IMR-90 (cell line): ENCODE data around the gene AMFR. TPM values are rescaled to one million over a fixed set of nuclear protein-coding genes. Genes with fewer than 3 reads are reported as not detected.

Source experiments
- ATAC-seq: fragments of 200-7000 bp; cut with Tn5 transposase; 2 replicates; pipeline ENCODE4 v1.9.1; 2020; ENCODE audit warnings: low read depth, mild to moderate bottlenecking, moderate library complexity
- BruUV-seq: library from RNA; stranded (reverse); fragments of 400-500 nt; replicated peaks from 2 replicates; lab custom pipeline; 2021; lab: Mats Ljungman, UMichigan
- CTCF ChIA-PET: fragments of 300-600 bp; formaldehyde crosslinking; extraction: SDS; loops from one replicate; lab custom pipeline; 2021; ENCODE audit warnings: antibody characterized with exemption; lab: Yijun Ruan, JAX
- POLR2A ChIA-PET: fragments of 300-600 bp; sonication (Branson Sonifier 250); formaldehyde crosslinking; loops from one replicate; lab custom pipeline; 2022; ENCODE audit warnings: antibody characterized with exemption; ENCODE audit not compliant: unreplicated experiment; lab: Charles Lee
- DNase-seq: peaks from one replicate; pipeline ENCODE4 v3.0.0; 2013
- H2AFZ ChIP-seq: replicated peaks from 2 replicates; pipeline ENCODE3; 2013; ENCODE audit warnings: low read length, mild to moderate bottlenecking; ENCODE audit not compliant: poor library complexity
- H2AK5ac ChIP-seq: 2 replicates; pipeline ENCODE4 v1.6.1; 2013; ENCODE audit warnings: low read depth, low read length, inconsistent platforms
- H2AK9ac ChIP-seq: replicated peaks from 2 replicates; pipeline ENCODE3; 2013; ENCODE audit warnings: mild to moderate bottlenecking, low read depth, low read length, moderate library complexity; ENCODE audit not compliant: poor library complexity
- H2BK120ac ChIP-seq: 2 replicates; pipeline ENCODE4 v1.6.1; 2013; ENCODE audit warnings: low read depth, low read length, inconsistent platforms
- H2BK15ac ChIP-seq: 3 replicates; pipeline ENCODE4 v1.6.1; 2013; ENCODE audit warnings: low read depth, low read length, inconsistent platforms
- H2BK20ac ChIP-seq: 2 replicates; pipeline ENCODE4 v1.6.1; 2013; ENCODE audit warnings: low read depth, mild to moderate bottlenecking, inconsistent platforms, low read length, moderate library complexity
- H2BK5ac ChIP-seq: 2 replicates; pipeline ENCODE4 v1.6.1; 2013; ENCODE audit warnings: mild to moderate bottlenecking, low read depth, low read length, inconsistent platforms; ENCODE audit not compliant: poor library complexity, severe bottlenecking
- H3K14ac ChIP-seq: replicated peaks from 2 replicates; pipeline ENCODE4 v1.6.1; 2013; ENCODE audit warnings: low read depth, low read length, inconsistent platforms
- H3K18ac ChIP-seq: 2 replicates; pipeline ENCODE4 v1.6.1; 2013; ENCODE audit warnings: low read depth, low read length, control low read depth
- H3K23ac ChIP-seq: 2 replicates; pipeline ENCODE4 v1.6.1; 2013; ENCODE audit warnings: low read depth, low read length, inconsistent platforms
- H3K27ac ChIP-seq: 2 replicates; pipeline ENCODE4 v1.5.1; 2013; ENCODE audit warnings: mild to moderate bottlenecking, control low read depth, low read length; ENCODE audit not compliant: insufficient read depth
- H3K27me3 ChIP-seq: 2 replicates; pipeline ENCODE4 v1.6.1; 2013; ENCODE audit warnings: low read length; ENCODE audit not compliant: control insufficient read depth, insufficient read depth
- H3K36me3 ChIP-seq: 2 replicates; pipeline ENCODE4 v1.6.1; 2013; ENCODE audit warnings: low read length, mixed read lengths; ENCODE audit not compliant: control insufficient read depth, insufficient read depth
- H3K4ac ChIP-seq: 2 replicates; pipeline ENCODE4 v1.6.1; 2013; ENCODE audit warnings: low read depth, low read length, inconsistent platforms
- H3K4me1 ChIP-seq: 2 replicates; pipeline ENCODE4 v1.6.1; 2013; ENCODE audit warnings: low read length, mixed read lengths; ENCODE audit not compliant: control insufficient read depth, insufficient read depth
- H3K4me2 ChIP-seq: 2 replicates; pipeline ENCODE4 v1.6.1; 2013; ENCODE audit warnings: low read depth, mild to moderate bottlenecking, control low read depth, low read length, moderate library complexity
- H3K4me3 ChIP-seq: 2 replicates; pipeline ENCODE4 v1.5.1; 2013; ENCODE audit warnings: low read depth, mild to moderate bottlenecking, control low read depth, low read length, moderate library complexity; ENCODE audit not compliant: insufficient read depth
- H3K56ac ChIP-seq: 2 replicates; pipeline ENCODE4 v1.6.1; 2013; ENCODE audit warnings: low read length, inconsistent platforms; ENCODE audit not compliant: insufficient read depth; ENCODE audit errors: extremely low read depth
- H3K79me1 ChIP-seq, 2 experiments: 2 replicates each; pipeline ENCODE4 v1.6.1; 2013; ENCODE audit warnings: low read length in 2 of 2, inconsistent platforms in 1 of 2, low read depth in 1 of 2
- H3K9ac ChIP-seq: 2 replicates; pipeline ENCODE4 v1.6.1; 2013; ENCODE audit warnings: low read depth, low read length, control low read depth
- H3K9me1 ChIP-seq: 2 replicates; pipeline ENCODE4 v1.6.1; 2013; ENCODE audit warnings: low read length, inconsistent platforms; ENCODE audit not compliant: insufficient read depth
- H3K9me3 ChIP-seq: 2 replicates; pipeline ENCODE4 v1.6.1; 2013; ENCODE audit warnings: low read length; ENCODE audit not compliant: control insufficient read depth, insufficient read depth
- H4K20me1 ChIP-seq: 2 replicates; pipeline ENCODE4 v1.6.1; 2013; ENCODE audit warnings: low read length, inconsistent platforms; ENCODE audit not compliant: insufficient read depth
- H4K5ac ChIP-seq: 2 replicates; pipeline ENCODE4 v1.6.1; 2013; ENCODE audit warnings: mild to moderate bottlenecking, low read depth, low read length, control low read depth
- H4K8ac ChIP-seq, 2 experiments: 2 replicates each; pipeline ENCODE4 v1.6.1; 2013; ENCODE audit warnings: low read depth in 2 of 2, low read length in 2 of 2, control low read depth in 1 of 2, inconsistent platforms in 1 of 2
- H4K91ac ChIP-seq: 2 replicates; pipeline ENCODE4 v1.6.1; 2013; ENCODE audit warnings: low read depth, low read length, inconsistent platforms; ENCODE audit not compliant: insufficient read depth
- BHLHE40 ChIP-seq: fragments of 150-350 bp; IDR thresholded peaks from 2 replicates; pipeline ENCODE4 v1.6.1; 2016; ENCODE audit warnings: mild to moderate bottlenecking, low read depth, low read length
- CEBPB ChIP-seq: IDR thresholded peaks from 2 replicates; pipeline ENCODE4 v1.6.1; 2012; ENCODE audit warnings: low read depth, low read length, improper control_type of control experiment
- FOS ChIP-seq: fragments of 150-350 bp; IDR thresholded peaks from 2 replicates; pipeline ENCODE4 v1.6.1; 2016; ENCODE audit warnings: low read depth, low read length
- MAFK ChIP-seq: IDR thresholded peaks from 2 replicates; pipeline ENCODE4 v1.6.1; 2012; ENCODE audit warnings: low read depth, low read length, improper control_type of control experiment
- MAZ ChIP-seq: IDR thresholded peaks from 2 replicates; pipeline ENCODE4 v1.6.1; 2012; ENCODE audit warnings: low read depth, mild to moderate bottlenecking, low read length, improper control_type of control experiment, moderate library complexity, borderline replicate concordance
- MXI1 ChIP-seq: IDR thresholded peaks from 2 replicates; pipeline ENCODE4 v1.6.1; 2012; ENCODE audit warnings: low read depth, mild to moderate bottlenecking, low read length, moderate library complexity, borderline replicate concordance
- NFE2L2 ChIP-seq: fragments of 150-350 bp; IDR thresholded peaks from 2 replicates; pipeline ENCODE4 v1.6.1; 2016; ENCODE audit warnings: low read depth, mild to moderate bottlenecking, low read length
- POLR2A ChIP-seq: IDR thresholded peaks from 2 replicates; pipeline ENCODE4 v1.6.1; 2012; ENCODE audit warnings: mild to moderate bottlenecking, low read depth, low read length
- RAD21 ChIP-seq: IDR thresholded peaks from 2 replicates; pipeline ENCODE4 v1.6.1; 2012; ENCODE audit warnings: low read length, improper control_type of control experiment
- RCOR1 ChIP-seq: IDR thresholded peaks from 2 replicates; pipeline ENCODE4 v1.6.1; 2012; ENCODE audit warnings: mild to moderate bottlenecking, low read length, improper control_type of control experiment; ENCODE audit not compliant: insufficient replicate concordance
- RFX5 ChIP-seq: IDR thresholded peaks from 2 replicates; pipeline ENCODE4 v1.8.0; 2012; ENCODE audit warnings: low read depth, mild to moderate bottlenecking, low read length, moderate library complexity
- SMC3 ChIP-seq: fragments of 150-350 bp; IDR thresholded peaks from 2 replicates; pipeline ENCODE4 v1.6.1; 2016; ENCODE audit warnings: low read depth, mild to moderate bottlenecking, antibody characterized with exemption, low read length, moderate library complexity
- WGBS, 2 experiments: methylation state at CpG; one replicate each; pipeline versions ENCODE4 v1.1.5 to v1.1.7; 2013; ENCODE audit warnings: missing lambda C conversion rate in 2 of 2; ENCODE audit not compliant: insufficient read length in 1 of 2; ENCODE audit errors: extremely low coverage in 2 of 2; 5-methylcytosine and 5-hydroxymethylcytosine counted together
- dilution Hi-C: fragments of 300-500 bp; cut with HindIII; formaldehyde crosslinking; loops from one replicate; pipeline ENCODE4 v1.14.3; 2018; ENCODE audit warnings: low sequenced_read_pairs; ENCODE audit not compliant: unreplicated experiment
- in situ Hi-C: fragments of 300-500 bp; cut with MboI; formaldehyde crosslinking; loops from 3 replicates; pipeline ENCODE4 v1.14.3; 2019; ENCODE audit warnings: low sequenced_read_pairs, inconsistent platforms, mixed read lengths
- intact Hi-C: fragments of 100-400 bp; cut with micrococcal nuclease; formaldehyde crosslinking; loops from 2 replicates; pipeline ENCODE4 v1.10.0; 2022
- polyA plus RNA-seq, 3 experiments: library from polyadenylated mRNA; depleted of rRNA; stranded (reverse); fragments of >200 nt; gene quantifications; 2 replicates each; pipeline ENCODE4 v1.2.3, GENCODE V29; 2012; ENCODE audit warnings: low replicate concordance in 1 of 3
- total RNA-seq: library from RNA; depleted of rRNA; stranded (reverse); fragments of >200 nt; gene quantifications from 2 replicates; pipeline ENCODE4 v1.2.3, GENCODE V29; 2012
- TF ChIP-seq, protein P1 (sequence below): conservative IDR thresholded peaks from 2 replicates; pipeline ENCODE4 v1.5.1; 2012; ENCODE audit warnings: mild to moderate bottlenecking, low read depth, low read length, improper control_type of control experiment

The AMFR gene
- total and polyA plus RNA-seq, 2 of the 4 experiments (the other 2 are of a cell fraction), result 60.7 to 216 TPM

DNA sequence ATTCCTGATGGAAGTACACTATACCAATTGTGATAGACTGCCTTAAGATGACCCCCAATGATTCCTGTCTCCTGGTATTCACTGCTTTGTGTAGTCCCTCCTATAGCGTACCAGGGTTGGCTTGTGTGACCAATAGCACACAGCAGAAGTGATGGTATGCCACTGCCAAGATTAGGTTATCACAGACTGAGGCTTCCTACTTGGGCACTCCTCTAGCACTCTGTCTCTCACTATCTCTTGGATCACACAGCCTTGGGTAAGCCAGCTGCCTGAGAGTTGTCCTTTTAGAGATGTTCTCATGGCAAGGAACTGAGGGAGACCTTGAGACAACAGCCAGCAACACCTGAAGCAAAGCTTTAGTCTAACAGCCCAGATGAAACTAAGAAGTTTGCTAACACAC lies 12.7 kb upstream of the AMFR start:
- CTCF ChIA-PET, result no interaction called here
- ATAC-seq (no peak), DNase-seq (no peak)
- H3K18ac ChIP-seq, result no peak overlapping the region
- no peak overlapping the region for H2BK120ac ChIP-seq
- no peak overlapping the region for H2AFZ ChIP-seq
- no peak overlapping the region for H4K8ac ChIP-seq
- in situ Hi-C loops (no loop called here), dilution Hi-C loops (no loop called here), intact Hi-C loops (no loop called here)
- H3K27ac ChIP-seq, result no peak overlapping the region
- no peak overlapping the region for H2BK5ac ChIP-seq
- H2AK5ac ChIP-seq, result no peak overlapping the region
- peak overlapping the region; percentile 65 for H2AK9ac ChIP-seq
- H3K9ac ChIP-seq, result no peak overlapping the region
- no peak overlapping the region for H3K4me2 ChIP-seq
- no peak overlapping the region for H2BK20ac ChIP-seq
- TF ChIP-seq, protein P1, sequence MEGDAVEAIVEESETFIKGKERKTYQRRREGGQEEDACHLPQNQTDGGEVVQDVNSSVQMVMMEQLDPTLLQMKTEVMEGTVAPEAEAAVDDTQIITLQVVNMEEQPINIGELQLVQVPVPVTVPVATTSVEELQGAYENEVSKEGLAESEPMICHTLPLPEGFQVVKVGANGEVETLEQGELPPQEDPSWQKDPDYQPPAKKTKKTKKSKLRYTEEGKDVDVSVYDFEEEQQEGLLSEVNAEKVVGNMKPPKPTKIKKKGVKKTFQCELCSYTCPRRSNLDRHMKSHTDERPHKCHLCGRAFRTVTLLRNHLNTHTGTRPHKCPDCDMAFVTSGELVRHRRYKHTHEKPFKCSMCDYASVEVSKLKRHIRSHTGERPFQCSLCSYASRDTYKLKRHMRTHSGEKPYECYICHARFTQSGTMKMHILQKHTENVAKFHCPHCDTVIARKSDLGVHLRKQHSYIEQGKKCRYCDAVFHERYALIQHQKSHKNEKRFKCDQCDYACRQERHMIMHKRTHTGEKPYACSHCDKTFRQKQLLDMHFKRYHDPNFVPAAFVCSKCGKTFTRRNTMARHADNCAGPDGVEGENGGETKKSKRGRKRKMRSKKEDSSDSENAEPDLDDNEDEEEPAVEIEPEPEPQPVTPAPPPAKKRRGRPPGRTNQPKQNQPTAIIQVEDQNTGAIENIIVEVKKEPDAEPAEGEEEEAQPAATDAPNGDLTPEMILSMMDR, result no peak
- TF ChIP-seq CEBPB (no peak), MAZ (no peak), RCOR1 (no peak), SMC3 (no peak), MAFK (no peak), RAD21 (no peak), POLR2A (no peak), BHLHE40 (no peak), MXI1 (no peak), FOS (no peak), RFX5 (no peak), NFE2L2 (no peak)
- no peaks in the 10 kb centered on the region for H3K9me3 ChIP-seq
- no peak overlapping the region for H4K5ac ChIP-seq
- H3K14ac ChIP-seq, result no peak overlapping the region
- POLR2A ChIA-PET, result no interaction called here
- peaks cover 9% of the 10 kb centered on the region; the same call in 1 of the 2 replicates for H4K20me1 ChIP-seq
- H3K56ac ChIP-seq, result no peak overlapping the region
- no peak overlapping the region for H3K4ac ChIP-seq
- H3K79me1 ChIP-seq, result peaks cover 25 to 27% of the 10 kb centered on the region in 2 experiments
- no TSS peak for BruUV-seq
- H3K27me3 ChIP-seq, result no peaks in the 10 kb centered on the region
- peaks cover 29% of the 10 kb centered on the region for H3K36me3 ChIP-seq
- H3K4me1 ChIP-seq, result no peaks in the 10 kb centered on the region
- no peak overlapping the region for H3K23ac ChIP-seq
- no CpG with 5 or more reads among the region's 1 CpG for WGBS, 2 experiments
- H2BK15ac ChIP-seq, result no peak overlapping the region
- no peak overlapping the region for H3K4me3 ChIP-seq
- no peak overlapping the region for H4K91ac ChIP-seq
- H3K9me1 ChIP-seq, result peaks cover 10% of the 10 kb centered on the region; the same call in 1 of the 2 replicates
